ENCODE results near the gene ZNF281. TPM values are rescaled to one million over a fixed set of nuclear protein-coding genes. Genes with fewer than 3 reads are reported as not detected.
A peak's percentile ranks its signal among the peaks of the same experiment; 100 is the strongest.

ZNF281 gene, protein sequence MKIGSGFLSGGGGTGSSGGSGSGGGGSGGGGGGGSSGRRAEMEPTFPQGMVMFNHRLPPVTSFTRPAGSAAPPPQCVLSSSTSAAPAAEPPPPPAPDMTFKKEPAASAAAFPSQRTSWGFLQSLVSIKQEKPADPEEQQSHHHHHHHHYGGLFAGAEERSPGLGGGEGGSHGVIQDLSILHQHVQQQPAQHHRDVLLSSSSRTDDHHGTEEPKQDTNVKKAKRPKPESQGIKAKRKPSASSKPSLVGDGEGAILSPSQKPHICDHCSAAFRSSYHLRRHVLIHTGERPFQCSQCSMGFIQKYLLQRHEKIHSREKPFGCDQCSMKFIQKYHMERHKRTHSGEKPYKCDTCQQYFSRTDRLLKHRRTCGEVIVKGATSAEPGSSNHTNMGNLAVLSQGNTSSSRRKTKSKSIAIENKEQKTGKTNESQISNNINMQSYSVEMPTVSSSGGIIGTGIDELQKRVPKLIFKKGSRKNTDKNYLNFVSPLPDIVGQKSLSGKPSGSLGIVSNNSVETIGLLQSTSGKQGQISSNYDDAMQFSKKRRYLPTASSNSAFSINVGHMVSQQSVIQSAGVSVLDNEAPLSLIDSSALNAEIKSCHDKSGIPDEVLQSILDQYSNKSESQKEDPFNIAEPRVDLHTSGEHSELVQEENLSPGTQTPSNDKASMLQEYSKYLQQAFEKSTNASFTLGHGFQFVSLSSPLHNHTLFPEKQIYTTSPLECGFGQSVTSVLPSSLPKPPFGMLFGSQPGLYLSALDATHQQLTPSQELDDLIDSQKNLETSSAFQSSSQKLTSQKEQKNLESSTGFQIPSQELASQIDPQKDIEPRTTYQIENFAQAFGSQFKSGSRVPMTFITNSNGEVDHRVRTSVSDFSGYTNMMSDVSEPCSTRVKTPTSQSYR
- total RNA-seq (10 to 100 TPM in 4 of 5 donors, 1 to 10 TPM in 1; 1.7 to 24.5 (median 18.7) TPM), polyA plus RNA-seq (1 to 10 TPM; 1.7 to 2.9 (median 2.3) TPM)
- long read RNA-seq, donor 1, full-length matches to known transcripts, result 3 of 3 reads
- long read RNA-seq, donor 1, partial matches to known transcripts, result 0 of 3 reads
- long read RNA-seq, donor 1, other reads (novel, unspliced or antisense), result 0 of 3 reads
- long read RNA-seq, donor 2, full-length matches to known transcripts, result 6 of 6 reads
- long read RNA-seq, donor 2, partial matches to known transcripts, result 0 of 6 reads
- long read RNA-seq, donor 2, other reads (novel, unspliced or antisense), result 0 of 6 reads
- long read RNA-seq, donor 3, full-length matches to known transcripts, result 2 of 2 reads
- long read RNA-seq, donor 3, partial matches to known transcripts, result 0 of 2 reads
- long read RNA-seq, donor 3, other reads (novel, unspliced or antisense), result 0 of 2 reads
- long read RNA-seq, donor 4, full-length matches to known transcripts, result 1 of 1 reads
- long read RNA-seq, donor 4, partial matches to known transcripts, result 0 of 1 reads
- long read RNA-seq, donor 4, other reads (novel, unspliced or antisense), result 0 of 1 reads
- long read RNA-seq, donor 5, full-length matches to known transcripts, result 2 of 2 reads
- long read RNA-seq, donor 5, partial matches to known transcripts, result 0 of 2 reads
- long read RNA-seq, donor 5, other reads (novel, unspliced or antisense), result 0 of 2 reads
- long read RNA-seq, donor 6, result 0 reads
- long read RNA-seq, donor 7, full-length matches to known transcripts, result 3 of 3 reads
- long read RNA-seq, donor 7, partial matches to known transcripts, result 0 of 3 reads
- long read RNA-seq, donor 7, other reads (novel, unspliced or antisense), result 0 of 3 reads
- long read RNA-seq, donor 8, partial matches to known transcripts, result 0 of 2 reads
- long read RNA-seq, donor 8, other reads (novel, unspliced or antisense), result 0 of 2 reads
- long read RNA-seq, donor 9, full-length matches to known transcripts, result 3 of 3 reads
- long read RNA-seq, donor 9, partial matches to known transcripts, result 0 of 3 reads
- long read RNA-seq, donor 9, other reads (novel, unspliced or antisense), result 0 of 3 reads
- long read RNA-seq, donor 10, result 0 reads

DNA sequence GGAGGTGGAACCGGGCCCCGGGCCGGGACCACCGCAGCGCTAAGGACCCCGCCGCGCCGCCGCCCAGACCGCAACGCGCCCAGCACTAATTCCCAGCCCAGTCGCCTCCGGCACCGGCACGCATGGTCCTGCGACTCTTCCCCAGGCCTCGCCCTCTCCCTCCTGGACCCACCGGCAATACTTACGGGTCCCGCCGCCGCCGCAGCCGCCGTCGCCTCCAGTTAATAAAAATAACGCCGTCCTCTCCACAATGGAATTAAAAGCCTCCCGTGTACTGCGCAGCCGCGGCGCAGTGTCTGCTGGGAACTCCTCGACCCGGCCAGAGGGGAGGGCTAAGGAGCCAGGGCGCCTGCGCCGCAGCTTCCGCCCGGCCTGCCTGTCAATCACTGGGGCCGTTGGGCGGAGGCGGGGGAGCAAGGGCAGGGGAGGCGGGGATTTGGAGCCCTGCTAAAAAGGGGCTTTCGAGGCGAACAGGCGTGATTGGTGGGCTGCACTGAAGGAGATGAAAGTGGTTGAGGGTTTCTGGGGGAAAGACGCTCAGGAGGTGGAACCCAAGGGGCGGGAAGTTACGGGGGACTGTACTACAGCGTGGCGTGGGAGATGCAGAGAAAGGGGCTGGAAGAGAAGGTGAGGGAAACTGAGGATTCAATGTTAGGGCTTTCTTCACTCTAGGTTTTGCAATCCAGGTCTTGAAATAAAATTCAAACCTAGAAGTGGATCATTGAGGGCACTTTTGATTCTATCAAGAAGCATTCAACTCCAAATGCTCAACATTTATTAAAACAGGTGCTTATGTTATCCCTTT, at the start of gene ZNF281:
TSS of gene ZNF281 (minus strand) at position 276 of the 805 bp plus-strand sequence. CDS start 331 bp downstream, outside the sequence.
- peak within 1 kb of the TSS; percentile 78 to 99 (median 92) for H3K4me3 ChIP-seq
- TF ChIP-seq, protein P1, sequence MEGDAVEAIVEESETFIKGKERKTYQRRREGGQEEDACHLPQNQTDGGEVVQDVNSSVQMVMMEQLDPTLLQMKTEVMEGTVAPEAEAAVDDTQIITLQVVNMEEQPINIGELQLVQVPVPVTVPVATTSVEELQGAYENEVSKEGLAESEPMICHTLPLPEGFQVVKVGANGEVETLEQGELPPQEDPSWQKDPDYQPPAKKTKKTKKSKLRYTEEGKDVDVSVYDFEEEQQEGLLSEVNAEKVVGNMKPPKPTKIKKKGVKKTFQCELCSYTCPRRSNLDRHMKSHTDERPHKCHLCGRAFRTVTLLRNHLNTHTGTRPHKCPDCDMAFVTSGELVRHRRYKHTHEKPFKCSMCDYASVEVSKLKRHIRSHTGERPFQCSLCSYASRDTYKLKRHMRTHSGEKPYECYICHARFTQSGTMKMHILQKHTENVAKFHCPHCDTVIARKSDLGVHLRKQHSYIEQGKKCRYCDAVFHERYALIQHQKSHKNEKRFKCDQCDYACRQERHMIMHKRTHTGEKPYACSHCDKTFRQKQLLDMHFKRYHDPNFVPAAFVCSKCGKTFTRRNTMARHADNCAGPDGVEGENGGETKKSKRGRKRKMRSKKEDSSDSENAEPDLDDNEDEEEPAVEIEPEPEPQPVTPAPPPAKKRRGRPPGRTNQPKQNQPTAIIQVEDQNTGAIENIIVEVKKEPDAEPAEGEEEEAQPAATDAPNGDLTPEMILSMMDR (IDR thresholded peaks at IDR 0.05), result no peak
- TF ChIP-seq POLR2A (IDR thresholded peaks at IDR 0.05) (peak in 1 of 4 donors; percentile 49), POLR2AphosphoS5 (IDR thresholded peaks at IDR 0.05) (peak; percentile 77 to 96 (median 95)), EP300 (IDR thresholded peaks at IDR 0.05) (no peak)
- intact Hi-C loops (cut with DNase I; ENCODE audit: low total_unique reads), result no loop called here
- peaks cover 0 to 7% (median 2%) of the 10 kb centered on the region in 4 donors for H3K36me3 ChIP-seq
- peak; percentile 96 to 99 for DNase-seq
- peak within 1 kb of the TSS; percentile 86 to 94 (median 90) for H3K27ac ChIP-seq
- no peaks in the 10 kb centered on the region for H3K9me3 ChIP-seq
- peaks cover 12 to 54% (median 45%) of the 10 kb centered on the region in 4 donors for H3K4me1 ChIP-seq
- WGBS, 5 donors, result 0 to 1% (median 0%) methylated on average over 33 to 54 of the region's 54 CpGs
- H3K27me3 ChIP-seq, result no peaks in the 10 kb centered on the region

DNA sequence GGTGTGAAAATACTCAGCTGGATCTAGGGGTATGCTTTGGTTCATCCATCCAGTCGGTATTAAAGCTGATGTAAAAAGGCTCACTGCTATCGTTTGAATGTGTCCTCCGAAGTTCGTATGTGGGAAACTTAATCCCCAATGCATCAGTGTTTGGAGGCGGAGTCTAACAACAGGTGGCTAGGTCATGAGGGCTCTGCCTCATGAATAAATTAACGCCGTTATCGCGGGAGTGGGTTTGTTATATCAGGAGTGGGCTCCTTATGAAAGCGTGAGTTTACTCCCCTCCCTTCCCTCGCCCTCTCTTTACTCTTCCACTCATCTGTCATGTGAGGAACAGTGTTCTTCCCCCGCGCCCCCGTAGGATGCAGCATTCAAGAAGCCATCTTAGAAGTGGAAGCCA, 48.9 kb upstream of the ZNF281 start:
- intact Hi-C loops (cut with DNase I; ENCODE audit: low total_unique reads), result no loop called here

DNA sequence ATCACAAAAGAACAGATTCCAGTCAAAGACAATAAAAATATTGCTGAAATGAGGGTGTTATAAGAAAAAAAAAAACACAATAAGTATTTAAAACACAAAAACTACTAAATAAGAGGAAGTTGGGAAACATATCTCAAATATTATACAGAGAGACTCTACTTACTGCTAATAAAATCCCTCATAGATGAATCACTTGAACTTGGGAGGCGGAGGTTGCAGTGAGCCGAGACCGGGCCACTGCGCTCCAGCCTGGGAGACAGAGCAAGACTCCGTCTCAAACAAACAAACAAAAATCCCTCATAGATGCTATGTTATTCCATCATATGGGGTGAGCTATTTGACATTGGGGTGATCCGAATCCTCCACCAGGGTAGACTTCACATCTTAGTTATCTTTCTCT, 48.0 kb upstream of the ZNF281 start:
- intact Hi-C loops (cut with DNase I; ENCODE audit: low total_unique reads), result no loop called here
- H3K36me3 ChIP-seq, result no peaks in the 10 kb centered on the region
- 85 to 93% (median 92%) methylated on average over 6 of the region's 6 CpGs for WGBS, 5 donors
- no peak overlapping the region for H3K27ac ChIP-seq
- no peaks in the 10 kb centered on the region for H3K9me3 ChIP-seq
- TF ChIP-seq EP300 (IDR thresholded peaks at IDR 0.05), result no peak
- no peaks in the 10 kb centered on the region for H3K27me3 ChIP-seq
- H3K4me3 ChIP-seq, result no peak overlapping the region
- DNase-seq, result no peak
- no peaks in the 10 kb centered on the region for H3K4me1 ChIP-seq

More for the DNA sequence above, 48.9 kb upstream of the ZNF281 start:
- Histone ChIP-seq H3K9me3 (no peaks in the 10 kb centered on the region), H3K36me3 (no peaks in the 10 kb centered on the region), H3K27ac (no peak overlapping the region), H3K4me3 (no peak overlapping the region), H3K4me1 (no peaks in the 10 kb centered on the region), H3K27me3 (no peaks in the 10 kb centered on the region)
- TF ChIP-seq, protein P1 (IDR thresholded peaks at IDR 0.05), result no peak
- no peak for TF ChIP-seq POLR2AphosphoS5 (IDR thresholded peaks at IDR 0.05)
- no peak for TF ChIP-seq POLR2A (IDR thresholded peaks at IDR 0.05)
- TF ChIP-seq EP300 (IDR thresholded peaks at IDR 0.05), result no peak
- no peak for DNase-seq
- 91 to 96% (median 94%) methylated on average over 14 of the region's 14 CpGs for WGBS, 5 donors
